Keratinocyte (primary cell): ENCODE results near the gene DGKA.

Source experiments
- CTCF ChIP-seq, 3 experiments: IDR thresholded peaks in 1 of 3; conservative IDR thresholded peaks in 1 of 3; optimal IDR thresholded peaks in 1 of 3; 2 replicates in 2 of 3; 3 replicates in 1 of 3; pipeline versions ENCODE3 to v1.5.1; 2011; ENCODE audit warnings: low read length in 3 of 3, mild to moderate bottlenecking in 3 of 3, moderate library complexity in 2 of 3, control low read depth in 1 of 3, inconsistent platforms in 1 of 3; ENCODE audit not compliant: insufficient read depth in 2 of 3; ENCODE audit errors: extremely low read depth in 1 of 3
- EZH2 ChIP-seq: IDR thresholded peaks from one replicate; pipeline ENCODE4 v1.6.1; 2012; ENCODE audit warnings: inconsistent platforms, mild to moderate bottlenecking, low read length, moderate library complexity

GRCh38 chr12:55946553-55946952 lies 15.6 kb downstream of the DGKA start:
- no peak for TF ChIP-seq CTCF (optimal IDR thresholded peaks at IDR 0.05 in 1 of 3, IDR thresholded peaks at IDR 0.05 in 1 of 3, conservative IDR thresholded peaks at IDR 0.05 in 1 of 3; ENCODE audit: extremely low read depth in 1 of 3, insufficient read depth in 2 of 3, low read length in 3 of 3)
- TF ChIP-seq EZH2 = no peak
